ENCODE results near the gene C19orf67.

C19orf67 gene

DNA sequence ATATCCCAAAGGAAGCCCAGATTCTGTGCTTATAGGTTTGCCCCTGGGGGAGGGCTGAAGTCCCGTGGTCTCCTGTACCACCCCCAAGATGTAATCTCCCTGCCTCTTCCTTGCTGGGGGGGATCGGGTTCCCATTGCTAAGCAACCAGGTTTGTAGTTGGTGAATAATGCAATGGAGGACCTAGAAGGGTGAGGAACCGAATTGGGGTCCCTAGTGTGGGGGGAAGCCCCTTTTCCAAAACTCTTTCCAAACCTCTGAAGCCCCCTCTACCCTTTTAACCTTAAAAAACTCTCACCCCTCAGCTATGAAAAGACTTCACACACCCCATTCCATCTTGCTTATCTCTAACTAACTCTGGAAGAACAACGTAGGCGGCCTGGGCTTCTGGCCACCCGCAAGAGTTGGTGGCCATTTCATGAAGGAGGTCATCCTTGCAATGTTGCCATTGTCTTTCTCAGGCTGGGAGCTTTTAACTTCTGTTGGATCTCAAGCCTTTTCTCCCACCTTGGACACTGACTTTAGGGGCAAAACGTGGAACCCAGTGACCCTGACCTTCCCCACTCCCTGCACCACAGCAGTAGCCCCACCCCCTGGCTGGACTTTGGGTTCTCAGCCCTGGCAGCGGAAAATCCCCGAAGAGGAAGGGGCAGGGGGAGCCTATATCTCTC lies 24.4 kb downstream of the C19orf67 start:
- no peak overlapping the region for H3K4me3 ChIP-seq (ENCODE audit: low read depth, low read length)
- POLR2A ChIA-PET, result no interaction called here
- H3K9me3 ChIP-seq (ENCODE audit: control insufficient read depth, insufficient read depth, low read depth, low read length), result no peaks in the 10 kb centered on the region
- H3K4me1 ChIP-seq (ENCODE audit: control insufficient read depth, insufficient read depth, low read length), result peaks cover 4% of the 10 kb centered on the region
- CTCF ChIA-PET, result interaction anchor here (0.8 to 6.9 kb wide), 6 partner anchors 10 to 181 kb away, joined by 3 to 80 read pairs (median 8); partner anchors contain the start of gene MISP3
- TF ChIP-seq ZBTB8A (tag by site-specific recombination; IDR thresholded peaks at IDR 0.05), result 0 out of 2 replicates have a peak, but pooled peaks have one; percentile 38
- TF ChIP-seq, protein P1, sequence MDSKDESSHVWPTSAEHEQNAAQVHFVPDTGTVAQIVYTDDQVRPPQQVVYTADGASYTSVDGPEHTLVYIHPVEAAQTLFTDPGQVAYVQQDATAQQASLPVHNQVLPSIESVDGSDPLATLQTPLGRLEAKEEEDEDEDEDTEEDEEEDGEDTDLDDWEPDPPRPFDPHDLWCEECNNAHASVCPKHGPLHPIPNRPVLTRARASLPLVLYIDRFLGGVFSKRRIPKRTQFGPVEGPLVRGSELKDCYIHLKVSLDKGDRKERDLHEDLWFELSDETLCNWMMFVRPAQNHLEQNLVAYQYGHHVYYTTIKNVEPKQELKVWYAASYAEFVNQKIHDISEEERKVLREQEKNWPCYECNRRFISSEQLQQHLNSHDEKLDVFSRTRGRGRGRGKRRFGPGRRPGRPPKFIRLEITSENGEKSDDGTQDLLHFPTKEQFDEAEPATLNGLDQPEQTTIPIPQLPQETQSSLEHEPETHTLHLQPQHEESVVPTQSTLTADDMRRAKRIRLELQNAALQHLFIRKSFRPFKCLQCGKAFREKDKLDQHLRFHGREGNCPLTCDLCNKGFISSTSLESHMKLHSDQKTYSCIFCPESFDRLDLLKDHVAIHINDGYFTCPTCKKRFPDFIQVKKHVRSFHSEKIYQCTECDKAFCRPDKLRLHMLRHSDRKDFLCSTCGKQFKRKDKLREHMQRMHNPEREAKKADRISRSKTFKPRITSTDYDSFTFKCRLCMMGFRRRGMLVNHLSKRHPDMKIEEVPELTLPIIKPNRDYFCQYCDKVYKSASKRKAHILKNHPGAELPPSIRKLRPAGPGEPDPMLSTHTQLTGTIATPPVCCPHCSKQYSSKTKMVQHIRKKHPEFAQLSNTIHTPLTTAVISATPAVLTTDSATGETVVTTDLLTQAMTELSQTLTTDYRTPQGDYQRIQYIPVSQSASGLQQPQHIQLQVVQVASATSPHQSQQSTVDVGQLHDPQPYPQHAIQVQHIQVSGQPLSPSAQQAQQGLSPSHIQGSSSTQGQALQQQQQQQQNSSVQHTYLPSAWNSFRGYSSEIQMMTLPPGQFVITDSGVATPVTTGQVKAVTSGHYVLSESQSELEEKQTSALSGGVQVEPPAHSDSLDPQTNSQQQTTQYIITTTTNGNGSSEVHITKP (tag by site-specific recombination; IDR thresholded peaks at IDR 0.05), result 0 out of 2 replicates have a peak, but pooled peaks have one; percentile 17
- no peak for TF ChIP-seq ZNF837 (tag by site-specific recombination; IDR thresholded peaks at IDR 0.05)
- TF ChIP-seq ZNF248 (tag by site-specific recombination; IDR thresholded peaks at IDR 0.05), result no peak
- peak; percentile 80 for TF ChIP-seq GLIS1 (tag by site-specific recombination; IDR thresholded peaks at IDR 0.05)
- TF ChIP-seq EGR2 (tag by site-specific recombination; IDR thresholded peaks at IDR 0.05; ENCODE audit: low read depth), result 0 out of 2 replicates have a peak, but pooled peaks have one; percentile 17
- TF ChIP-seq ZSCAN30 (tag by site-specific recombination; IDR thresholded peaks at IDR 0.05), result no peak
- no peak overlapping the region for H3K27ac ChIP-seq (ENCODE audit: extremely low read depth, low read depth, low read length)
- H3K36me3 ChIP-seq (ENCODE audit: control insufficient read depth in 2 of 2, insufficient read depth in 1 of 2, low read length in 2 of 2), result no peaks in the 10 kb centered on the region

DNA sequence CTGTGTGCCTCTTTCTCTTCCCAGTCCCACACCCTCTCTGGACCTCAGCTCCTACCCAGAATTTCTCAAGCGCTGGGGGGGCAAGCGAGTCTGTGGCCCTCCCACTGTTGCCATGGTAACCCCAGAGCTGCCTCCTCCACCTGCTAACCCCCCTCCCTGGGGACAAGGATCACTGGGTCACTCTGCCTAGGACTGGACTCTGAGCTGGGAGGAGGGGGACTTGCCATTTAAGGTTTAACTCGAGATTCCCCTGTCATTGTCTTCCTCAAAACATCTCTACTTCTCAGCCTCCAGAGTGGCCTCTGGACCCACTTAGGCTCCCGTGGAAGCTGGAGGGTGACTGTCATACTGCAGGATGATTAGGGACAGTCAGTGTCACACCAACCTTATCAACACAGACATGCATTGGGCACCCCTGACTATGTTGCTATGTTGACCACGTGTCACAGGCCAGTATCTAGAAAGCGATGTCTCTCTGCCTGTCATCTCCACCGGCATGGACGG lies 25.9 kb downstream of the C19orf67 start:
- Histone ChIP-seq H3K36me3 (ENCODE audit: control insufficient read depth in 2 of 2, insufficient read depth in 1 of 2, low read length in 2 of 2) (no peaks in the 10 kb centered on the region), H3K4me1 (ENCODE audit: control insufficient read depth, insufficient read depth, low read length) (peaks cover 4% of the 10 kb centered on the region), H3K27ac (ENCODE audit: extremely low read depth, low read depth, low read length) (no peak overlapping the region), H3K4me3 (ENCODE audit: low read depth, low read length) (no peak overlapping the region), H3K9me3 (ENCODE audit: control insufficient read depth, insufficient read depth, low read depth, low read length) (no peaks in the 10 kb centered on the region)
- ChIA-PET CTCF (interaction anchor here (0.5 to 6.9 kb wide), 21 partner anchors 8 to 865 kb away, joined by 3 to 80 read pairs (median 4); partner anchors contain the start of genes C19orf67, IL27RA, MISP3 and RLN3), POLR2A (interaction anchor here (1.0 to 2.3 kb wide), 2 partner anchors 12 to 28 kb away, joined by 3 to 6 read pairs; partner anchors contain the start of genes IL27RA and MISP3)
- TF ChIP-seq MEIS1 (CRISPR knock-in tag; IDR thresholded peaks at IDR 0.05; ENCODE audit: borderline replicate concordance) (no peak), ZNF670 (tag by site-specific recombination; IDR thresholded peaks at IDR 0.05; ENCODE audit: low read depth) (no peak), ZNF214 (tag by site-specific recombination; IDR thresholded peaks at IDR 0.05; ENCODE audit: borderline replicate concordance) (no peak), ZNF776 (tag by site-specific recombination; IDR thresholded peaks at IDR 0.05; ENCODE audit: borderline replicate concordance) (no peak), ZNF248 (tag by site-specific recombination; IDR thresholded peaks at IDR 0.05) (no peak), ZNF174 (tag by site-specific recombination; IDR thresholded peaks at IDR 0.05) (no peak), ZNF521 (tag by site-specific recombination; IDR thresholded peaks at IDR 0.05) (no peak), ZFP37 (tag by site-specific recombination; IDR thresholded peaks at IDR 0.05) (no peak), ZNF266 (tag by site-specific recombination; IDR thresholded peaks at IDR 0.05; ENCODE audit: low read depth) (no peak), REPIN1 (tag by site-specific recombination; IDR thresholded peaks at IDR 0.05; ENCODE audit: low read depth) (no peak), PRDM1 (tag by site-specific recombination; IDR thresholded peaks at IDR 0.05) (no peak), ZFHX2 (tag by site-specific recombination; conservative IDR thresholded peaks at IDR 0.05) (no peak)
- TF ChIP-seq, protein P2, sequence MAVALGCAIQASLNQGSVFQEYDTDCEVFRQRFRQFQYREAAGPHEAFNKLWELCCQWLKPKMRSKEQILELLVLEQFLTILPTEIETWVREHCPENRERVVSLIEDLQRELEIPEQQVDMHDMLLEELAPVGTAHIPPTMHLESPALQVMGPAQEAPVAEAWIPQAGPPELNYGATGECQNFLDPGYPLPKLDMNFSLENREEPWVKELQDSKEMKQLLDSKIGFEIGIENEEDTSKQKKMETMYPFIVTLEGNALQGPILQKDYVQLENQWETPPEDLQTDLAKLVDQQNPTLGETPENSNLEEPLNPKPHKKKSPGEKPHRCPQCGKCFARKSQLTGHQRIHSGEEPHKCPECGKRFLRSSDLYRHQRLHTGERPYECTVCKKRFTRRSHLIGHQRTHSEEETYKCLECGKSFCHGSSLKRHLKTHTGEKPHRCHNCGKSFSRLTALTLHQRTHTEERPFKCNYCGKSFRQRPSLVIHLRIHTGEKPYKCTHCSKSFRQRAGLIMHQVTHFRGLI (tag by site-specific recombination; IDR thresholded peaks at IDR 0.05), result no peak
- TF ChIP-seq, protein P3, sequence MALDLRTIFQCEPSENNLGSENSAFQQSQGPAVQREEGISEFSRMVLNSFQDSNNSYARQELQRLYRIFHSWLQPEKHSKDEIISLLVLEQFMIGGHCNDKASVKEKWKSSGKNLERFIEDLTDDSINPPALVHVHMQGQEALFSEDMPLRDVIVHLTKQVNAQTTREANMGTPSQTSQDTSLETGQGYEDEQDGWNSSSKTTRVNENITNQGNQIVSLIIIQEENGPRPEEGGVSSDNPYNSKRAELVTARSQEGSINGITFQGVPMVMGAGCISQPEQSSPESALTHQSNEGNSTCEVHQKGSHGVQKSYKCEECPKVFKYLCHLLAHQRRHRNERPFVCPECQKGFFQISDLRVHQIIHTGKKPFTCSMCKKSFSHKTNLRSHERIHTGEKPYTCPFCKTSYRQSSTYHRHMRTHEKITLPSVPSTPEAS (tag by site-specific recombination; IDR thresholded peaks at IDR 0.05), result no peak
- TF ChIP-seq, protein P4, sequence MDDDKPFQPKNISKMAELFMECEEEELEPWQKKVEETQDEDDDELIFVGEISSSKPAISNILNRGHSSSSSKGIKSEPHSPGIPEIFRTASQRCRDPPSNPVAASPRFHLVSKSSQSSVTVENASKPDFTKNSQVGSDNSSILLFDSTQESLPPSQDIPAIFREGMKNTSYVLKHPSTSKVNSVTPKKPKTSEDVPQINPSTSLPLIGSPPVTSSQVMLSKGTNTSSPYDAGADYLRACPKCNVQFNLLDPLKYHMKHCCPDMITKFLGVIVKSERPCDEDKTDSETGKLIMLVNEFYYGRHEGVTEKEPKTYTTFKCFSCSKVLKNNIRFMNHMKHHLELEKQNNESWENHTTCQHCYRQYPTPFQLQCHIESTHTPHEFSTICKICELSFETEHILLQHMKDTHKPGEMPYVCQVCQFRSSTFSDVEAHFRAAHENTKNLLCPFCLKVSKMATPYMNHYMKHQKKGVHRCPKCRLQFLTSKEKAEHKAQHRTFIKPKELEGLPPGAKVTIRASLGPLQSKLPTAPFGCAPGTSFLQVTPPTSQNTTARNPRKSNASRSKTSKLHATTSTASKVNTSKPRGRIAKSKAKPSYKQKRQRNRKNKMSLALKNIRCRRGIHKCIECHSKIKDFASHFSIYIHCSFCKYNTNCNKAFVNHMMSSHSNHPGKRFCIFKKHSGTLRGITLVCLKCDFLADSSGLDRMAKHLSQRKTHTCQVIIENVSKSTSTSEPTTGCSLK (tag by site-specific recombination; IDR thresholded peaks at IDR 0.05), result no peak
- TF ChIP-seq, protein P5, sequence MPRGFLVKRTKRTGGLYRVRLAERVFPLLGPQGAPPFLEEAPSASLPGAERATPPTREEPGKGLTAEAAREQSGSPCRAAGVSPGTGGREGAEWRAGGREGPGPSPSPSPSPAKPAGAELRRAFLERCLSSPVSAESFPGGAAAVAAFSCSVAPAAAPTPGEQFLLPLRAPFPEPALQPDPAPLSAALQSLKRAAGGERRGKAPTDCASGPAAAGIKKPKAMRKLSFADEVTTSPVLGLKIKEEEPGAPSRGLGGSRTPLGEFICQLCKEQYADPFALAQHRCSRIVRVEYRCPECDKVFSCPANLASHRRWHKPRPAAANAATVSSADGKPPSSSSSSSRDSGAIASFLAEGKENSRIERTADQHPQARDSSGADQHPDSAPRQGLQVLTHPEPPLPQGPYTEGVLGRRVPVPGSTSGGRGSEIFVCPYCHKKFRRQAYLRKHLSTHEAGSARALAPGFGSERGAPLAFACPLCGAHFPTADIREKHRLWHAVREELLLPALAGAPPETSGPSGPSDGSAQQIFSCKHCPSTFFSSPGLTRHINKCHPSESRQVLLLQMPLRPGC (tag by site-specific recombination; IDR thresholded peaks at IDR 0.05), result no peak
